Peyer's patch (tissue), 4 donors: ENCODE measurements around the gene AMIGO3. TPM values are rescaled to one million over a fixed set of nuclear protein-coding genes. Genes with fewer than 3 reads are reported as not detected.

Experiments
- DNase-seq, 3 donors: peaks; one replicate each; pipeline ENCODE4 v3.0.0-alpha.2; 2017 to 2019
- H3K27ac ChIP-seq, 4 donors: fragments of 200-600 bp; sonication (generic); one replicate each; pipeline ENCODE4 v1.5.1; 2016 to 2019
- H3K27me3 ChIP-seq, 2 donors: fragments of 200-600 bp; sonication (generic); one replicate each; pipeline ENCODE4 v1.5.1; 2019
- H3K36me3 ChIP-seq, 3 donors: fragments of 200-600 bp; sonication (generic); one replicate each; pipeline ENCODE4 v1.5.1; 2016 to 2019
- H3K4me1 ChIP-seq, 4 donors: fragments of 200-600 bp; sonication (generic); one replicate each; pipeline ENCODE4 v1.5.1; 2016 to 2019
- H3K4me3 ChIP-seq, 4 donors: fragments of 200-600 bp; sonication (generic); 1 replicate in 3 of 4; 2 replicates in 1 of 4; pipeline ENCODE4 v1.5.1; 2016 to 2019; ENCODE audit warnings: mild to moderate bottlenecking in 1 of 4
- H3K9me3 ChIP-seq, 4 donors: fragments of 200-600 bp; sonication (generic); one replicate each; pipeline ENCODE4 v1.5.1; 2016 to 2019; ENCODE audit warnings: mild to moderate bottlenecking in 1 of 4
- CTCF ChIP-seq, 6 experiments: fragments of 450-650 bp in 4 of 6; fragments of 200-600 bp in 2 of 6; sonication (generic) in 1 of 6; IDR thresholded peaks; one replicate each; pipeline ENCODE4 v1.5.1; 2017 to 2019; ENCODE audit warnings: antibody characterized with exemption in 6 of 6, mild to moderate bottlenecking in 3 of 6, moderate library complexity in 1 of 6
- POLR2A ChIP-seq, 2 donors: fragments of 450-650 bp; IDR thresholded peaks; one replicate each; pipeline ENCODE4 v1.5.1; 2017; ENCODE audit warnings: antibody characterized with exemption in 2 of 2, mild to moderate bottlenecking in 2 of 2, moderate library complexity in 2 of 2
- small RNA-seq, 2 donors: library from RNA; depleted of rRNA; stranded (forward); fragments of <200 nt; gene quantifications; one replicate each; pipeline ENCODE3, GENCODE V24; 2016
- total RNA-seq, 4 donors: library from RNA; depleted of rRNA; stranded (reverse); fragments of >200 nt; gene quantifications; one replicate each; pipeline ENCODE4 v1.1.0, GENCODE V29; 2016

The AMIGO3 gene
- total RNA-seq, 4 donors from 2014 or later = 1.2 to 3.5 (median 2.9) TPM

DNA sequence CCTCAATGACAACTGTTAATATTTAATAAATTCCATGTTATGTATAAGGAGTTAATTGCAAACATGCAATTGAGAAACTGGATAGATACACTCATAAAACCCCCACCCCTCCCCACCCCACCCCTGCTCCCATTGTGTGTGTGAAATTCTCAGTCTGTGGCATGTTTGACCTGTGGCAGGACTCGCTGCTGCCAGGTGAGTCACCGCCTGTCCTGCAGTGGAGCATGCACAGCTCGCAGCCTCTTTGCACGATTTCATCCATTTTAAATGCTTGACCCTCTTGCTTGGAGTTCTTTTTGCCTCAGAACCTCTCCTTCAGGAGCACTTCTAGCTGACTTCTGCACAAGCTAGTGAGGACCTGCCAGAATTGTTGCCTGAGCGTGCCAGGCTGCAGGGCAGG lies 50.6 kb downstream of the AMIGO3 start:
- Histone ChIP-seq H3K27ac (no peak overlapping the region), H3K9me3 (no peaks in the 10 kb centered on the region), H3K4me1 (peaks cover 0 to 4% (median 3%) of the 10 kb centered on the region in 4 donors), H3K36me3 (no peaks in the 10 kb centered on the region), H3K27me3 (no peaks in the 10 kb centered on the region), H3K4me3 (no peak overlapping the region)
- DNase-seq = no peak
- TF ChIP-seq CTCF (IDR thresholded peaks at IDR 0.05) = no peak
- no peak for TF ChIP-seq POLR2A (IDR thresholded peaks at IDR 0.05)

DNA sequence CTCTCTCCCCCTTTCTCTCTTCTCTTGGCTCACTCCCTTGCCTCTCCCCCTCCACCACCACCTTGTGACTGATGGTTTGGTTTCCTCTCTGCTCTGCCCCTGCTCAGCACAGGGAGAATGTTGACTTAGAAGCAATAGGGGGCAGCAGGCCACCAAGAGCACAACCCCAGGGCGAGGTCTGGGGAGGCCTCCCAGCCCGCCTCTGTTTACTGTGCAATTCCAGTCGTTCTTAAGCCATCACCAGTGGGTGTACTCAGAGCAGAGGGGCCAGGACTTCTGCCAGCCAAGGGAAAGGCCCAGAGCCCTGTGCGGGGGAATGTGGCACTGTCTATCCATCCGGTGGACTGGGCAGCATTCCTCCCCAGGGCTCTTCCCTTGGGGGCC lies 51.1 kb downstream of the AMIGO3 start:
- no peaks in the 10 kb centered on the region for H3K9me3 ChIP-seq
- H3K36me3 ChIP-seq = no peaks in the 10 kb centered on the region
- H3K4me3 ChIP-seq = no peak overlapping the region
- TF ChIP-seq CTCF (IDR thresholded peaks at IDR 0.05) = no peak
- TF ChIP-seq POLR2A (IDR thresholded peaks at IDR 0.05) = no peak
- DNase-seq = no peak
- H3K27ac ChIP-seq = no peak overlapping the region
- H3K27me3 ChIP-seq = no peaks in the 10 kb centered on the region
- H3K4me1 ChIP-seq = peaks cover 0 to 4% (median 3%) of the 10 kb centered on the region in 4 donors

GRCh38 chr3:49667701-49668413 lies 51.6 kb downstream of the AMIGO3 start:
- H3K9me3 ChIP-seq = no peaks in the 10 kb centered on the region
- DNase-seq = no peak
- H3K4me3 ChIP-seq = no peak overlapping the region
- TF ChIP-seq POLR2A (IDR thresholded peaks at IDR 0.05) = no peak
- no peak for TF ChIP-seq CTCF (IDR thresholded peaks at IDR 0.05)
- no peaks in the 10 kb centered on the region for H3K27me3 ChIP-seq
- no peaks in the 10 kb centered on the region for H3K4me1 ChIP-seq
- no peak overlapping the region for H3K27ac ChIP-seq
- no peaks in the 10 kb centered on the region for H3K36me3 ChIP-seq

Small RNA genes lying within 50 kb of the gene (small RNA-seq; reads per million reads assigned to genes)
- gene AMIGO3 = 0 reads per million in 2 donors
- gene COX6CP14 = 0 reads per million in 2 donors

Other genes with a start within 250 kb of the AMIGO3 start
- gene DAG1, start 249.4 kb downstream of the AMIGO3 start, total RNA-seq = 10 to 100 TPM; 11.6 to 79.2 (median 62.6) TPM
- 1 to 10 TPM in 1 of 4 donors, under 1 TPM in 3; 0.18 to 3.3 (median 0.85) TPM for gene BSN, start 165.2 kb downstream of the AMIGO3 start, total RNA-seq
- 100 to 1,000 TPM in 3 of 4 donors, 10 to 100 TPM in 1; 99.0 to 170 (median 119) TPM for gene APEH, start 45.3 kb downstream of the AMIGO3 start, total RNA-seq
- 100 to 1,000 TPM in 2 of 4 donors, 10 to 100 TPM in 2; 52.0 to 156 (median 93.3) TPM for gene MST1, start 30.2 kb downstream of the AMIGO3 start, total RNA-seq
- 100 to 1,000 TPM in 1 of 4 donors, 10 to 100 TPM in 3; 74.3 to 101 (median 84.3) TPM for gene RNF123, start 30.1 kb downstream of the AMIGO3 start, total RNA-seq
- gene GMPPB, start 4.3 kb upstream of the AMIGO3 start, total RNA-seq = 10 to 100 TPM; 35.4 to 46.4 (median 40.7) TPM
- gene IP6K1, start 66.9 kb upstream of the AMIGO3 start, total RNA-seq = 10 to 100 TPM; 30.6 to 56.1 (median 46.8) TPM
- gene CDHR4, start 80.2 kb upstream of the AMIGO3 start, total RNA-seq = 1 to 10 TPM in 1 of 4 donors, not detected in 3; 1.0 TPM
- gene INKA1, start 83.6 kb upstream of the AMIGO3 start, total RNA-seq = 10 to 100 TPM in 1 of 4 donors, 1 to 10 TPM in 1, not detected in 2; 1.9 to 22.3 TPM
- 100 to 1,000 TPM; 155 to 349 (median 263) TPM for gene UBA7, start 94.3 kb upstream of the AMIGO3 start, total RNA-seq
- gene TRAIP, start 136.9 kb upstream of the AMIGO3 start, total RNA-seq = 1 to 10 TPM; 2.1 to 8.3 (median 4.7) TPM
- gene CAMKV, start 150.2 kb upstream of the AMIGO3 start, total RNA-seq = 1 to 10 TPM in 2 of 4 donors, not detected in 2; 1.2 to 2.1 TPM
- 100 to 1,000 TPM in 3 of 4 donors, 10 to 100 TPM in 1; 23.1 to 233 (median 146) TPM for gene MST1R, start 184.2 kb upstream of the AMIGO3 start, total RNA-seq
- 10 to 100 TPM; 19.0 to 32.3 (median 22.5) TPM for gene MON1A, start 210.1 kb upstream of the AMIGO3 start, total RNA-seq
- 100 to 1,000 TPM; 111 to 858 (median 241) TPM for gene RBM6, start 220.5 kb upstream of the AMIGO3 start, total RNA-seq